NK-92 (cell line): ENCODE results near the gene TEX264.
"Not testable (repeated sequence)": the region's sequence is repeated elsewhere in the genome, so short reads cannot be mapped to it uniquely, and the experiment has no call there.

Experiments used
- DNase-seq: peaks from one replicate; lab custom pipeline; 2025; ENCODE audit not compliant: unreplicated experiment; lab: John Stamatoyannopoulos, UW

The TEX264 gene, protein sequence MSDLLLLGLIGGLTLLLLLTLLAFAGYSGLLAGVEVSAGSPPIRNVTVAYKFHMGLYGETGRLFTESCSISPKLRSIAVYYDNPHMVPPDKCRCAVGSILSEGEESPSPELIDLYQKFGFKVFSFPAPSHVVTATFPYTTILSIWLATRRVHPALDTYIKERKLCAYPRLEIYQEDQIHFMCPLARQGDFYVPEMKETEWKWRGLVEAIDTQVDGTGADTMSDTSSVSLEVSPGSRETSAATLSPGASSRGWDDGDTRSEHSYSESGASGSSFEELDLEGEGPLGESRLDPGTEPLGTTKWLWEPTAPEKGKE

GRCh38 chr3:51670823-51671733, at the start of gene TEX264:
TSS of gene TEX264 (plus strand) at chr3:51671252. CDS start at chr3:51674305, 3,053 bp downstream.
- DNase-seq = peak; percentile 18

- no peak for DNase-seq
These were observed 48.6 kb upstream of the TEX264 start for GRCh38 chr3:51622413-51622812.

GRCh38 chr3:51622868-51623267, 48.2 kb upstream of the TEX264 start:
- no peak for DNase-seq

DNA sequence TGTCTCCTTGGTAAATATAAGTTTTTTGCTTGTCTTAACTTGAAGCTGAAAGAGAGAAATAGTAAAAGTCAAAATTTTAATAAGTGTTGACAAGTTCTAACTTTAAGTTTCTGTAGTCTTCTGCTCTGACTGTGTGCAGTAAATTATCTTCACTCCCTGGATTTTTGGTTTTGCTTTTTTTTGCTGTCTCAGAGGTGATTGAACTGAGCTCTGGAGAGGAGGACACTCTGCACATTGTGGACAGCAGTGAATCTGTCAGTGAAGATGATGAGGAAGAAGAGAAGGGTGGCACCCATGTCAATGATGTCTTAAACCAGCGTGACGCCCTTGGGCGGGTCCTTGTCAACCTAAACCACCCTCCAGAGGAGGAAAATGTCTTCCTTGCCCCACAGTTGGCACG, 40.5 kb upstream of the TEX264 start:
- no peak for DNase-seq

DNA sequence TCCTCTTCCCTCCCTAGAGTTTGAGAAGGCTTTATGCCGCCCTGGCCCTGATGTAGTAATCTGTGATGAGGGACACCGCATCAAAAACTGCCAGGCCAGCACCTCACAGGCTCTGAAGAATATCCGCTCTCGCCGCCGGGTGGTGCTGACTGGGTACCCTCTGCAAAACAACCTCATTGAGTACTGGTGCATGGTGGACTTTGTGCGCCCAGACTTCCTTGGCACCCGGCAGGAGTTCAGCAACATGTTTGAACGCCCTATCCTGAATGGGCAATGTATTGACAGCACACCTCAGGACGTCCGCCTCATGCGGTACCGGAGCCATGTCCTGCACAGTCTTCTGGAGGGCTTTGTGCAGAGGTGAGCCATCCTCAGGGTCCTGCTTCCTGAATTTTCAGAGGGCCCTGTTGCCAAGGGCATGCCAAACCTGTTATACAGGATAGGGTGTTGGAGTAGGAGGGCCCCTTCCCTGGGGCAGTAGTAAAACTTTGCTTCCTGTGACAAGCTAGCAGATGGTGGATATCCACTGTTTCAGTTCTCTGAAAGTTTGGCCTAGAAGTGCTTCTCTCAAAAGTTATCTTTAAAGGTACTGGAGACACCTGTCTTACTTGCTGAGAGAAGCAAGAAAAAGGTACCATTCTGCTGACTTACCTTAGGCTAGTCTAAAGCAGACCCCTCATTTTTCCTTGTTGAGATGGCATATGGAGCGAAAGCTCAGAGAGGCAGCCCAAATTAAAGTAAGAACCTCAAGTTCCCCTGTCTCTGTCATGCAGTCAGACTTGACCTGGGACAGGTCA, 33.7 kb upstream of the TEX264 start:
- DNase-seq = no peak

GRCh38 chr3:51637941-51638471, 33.0 kb upstream of the TEX264 start:
- no peak for DNase-seq

GRCh38 chr3:51642462-51642861, 28.6 kb upstream of the TEX264 start:
- DNase-seq = no peak

DNA sequence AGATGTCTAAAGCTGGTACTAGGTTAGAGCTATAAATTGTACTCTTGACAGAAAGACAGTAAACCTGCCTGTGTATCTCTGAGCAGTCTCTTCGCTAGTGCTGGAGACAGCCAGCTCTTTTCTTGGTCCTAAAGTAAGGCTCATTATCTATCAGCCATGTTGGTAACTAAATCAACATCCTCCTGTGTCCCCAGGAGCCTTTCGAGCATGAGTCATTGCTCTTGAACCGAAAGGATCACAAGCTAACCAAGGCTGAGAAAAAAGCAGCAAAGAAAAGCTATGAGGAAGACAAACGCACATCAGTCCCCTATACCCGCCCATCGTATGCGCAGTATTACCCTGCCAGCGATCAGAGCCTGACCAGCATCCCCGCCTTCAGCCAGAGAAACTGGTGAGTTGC, 25.0 kb upstream of the TEX264 start:
- no peak for DNase-seq

DNA sequence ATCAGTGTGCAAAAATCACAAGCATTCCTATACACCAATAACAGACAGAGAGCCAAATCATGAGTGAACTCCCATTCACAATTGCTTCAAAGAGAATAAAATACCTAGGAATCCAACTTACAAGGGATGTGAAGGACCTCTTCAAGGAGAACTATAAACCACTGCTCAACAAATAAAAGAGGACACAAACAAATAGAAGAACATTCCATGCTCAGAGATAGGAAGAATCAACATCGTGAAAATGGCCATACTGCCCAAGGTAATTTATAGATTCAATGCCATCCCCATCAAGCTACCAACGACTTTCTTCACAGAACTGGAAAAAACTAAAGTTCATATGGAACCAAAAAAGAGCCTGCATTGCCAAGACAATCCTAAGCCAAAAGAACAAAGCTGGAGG, 18.9 kb upstream of the TEX264 start:
- DNase-seq = not testable (repeated sequence)

DNA sequence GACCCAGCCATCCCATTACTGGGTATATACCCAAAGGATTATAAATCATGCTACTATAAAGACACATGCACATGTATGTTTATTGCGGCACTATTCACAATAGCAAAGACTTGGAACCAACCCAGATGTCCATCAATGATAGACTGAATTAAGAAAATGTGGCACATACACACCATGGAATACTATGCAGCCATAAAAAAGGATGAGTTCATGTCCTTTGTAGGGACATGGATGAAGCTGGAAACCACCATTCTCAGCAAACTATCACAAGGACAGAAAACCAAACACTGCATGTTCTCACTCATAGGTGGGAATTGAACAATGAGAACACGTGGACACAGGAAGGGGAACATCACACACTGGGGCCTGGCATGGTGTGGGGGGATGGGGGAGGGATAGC, 17.6 kb upstream of the TEX264 start:
- DNase-seq = not testable (repeated sequence)

GRCh38 chr3:51657234-51657633, 13.8 kb upstream of the TEX264 start:
- no peak for DNase-seq

- no peak for DNase-seq
These were observed 11.1 kb upstream of the TEX264 start for GRCh38 chr3:51659942-51660341.

- DNase-seq = no peak
These were observed 8.6 kb upstream of the TEX264 start for GRCh38 chr3:51662456-51662855.

DNA sequence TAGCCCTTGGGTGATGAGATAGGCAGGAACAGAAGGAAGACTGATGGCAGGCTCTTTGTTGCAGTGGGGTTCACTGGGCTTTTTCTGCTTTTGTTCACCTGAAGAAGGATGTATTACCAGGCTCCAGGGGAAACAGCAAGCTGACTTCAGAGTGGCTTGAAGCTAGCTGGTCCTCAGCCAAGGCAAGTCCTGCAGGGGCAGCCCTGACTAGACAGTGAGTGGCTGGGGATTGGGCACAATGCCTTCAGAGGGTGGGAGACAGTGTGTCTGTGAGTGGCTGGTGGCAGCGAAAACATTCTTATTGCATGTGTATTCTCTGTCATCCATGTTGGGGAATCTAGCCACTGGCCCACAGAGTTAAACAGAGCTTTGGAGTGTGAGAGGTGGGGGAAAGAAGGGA, 2.3 kb upstream of the TEX264 start:
- DNase-seq = no peak

- no peak for DNase-seq
These were observed 1.6 kb upstream of the TEX264 start for GRCh38 chr3:51669241-51670052.

DNA sequence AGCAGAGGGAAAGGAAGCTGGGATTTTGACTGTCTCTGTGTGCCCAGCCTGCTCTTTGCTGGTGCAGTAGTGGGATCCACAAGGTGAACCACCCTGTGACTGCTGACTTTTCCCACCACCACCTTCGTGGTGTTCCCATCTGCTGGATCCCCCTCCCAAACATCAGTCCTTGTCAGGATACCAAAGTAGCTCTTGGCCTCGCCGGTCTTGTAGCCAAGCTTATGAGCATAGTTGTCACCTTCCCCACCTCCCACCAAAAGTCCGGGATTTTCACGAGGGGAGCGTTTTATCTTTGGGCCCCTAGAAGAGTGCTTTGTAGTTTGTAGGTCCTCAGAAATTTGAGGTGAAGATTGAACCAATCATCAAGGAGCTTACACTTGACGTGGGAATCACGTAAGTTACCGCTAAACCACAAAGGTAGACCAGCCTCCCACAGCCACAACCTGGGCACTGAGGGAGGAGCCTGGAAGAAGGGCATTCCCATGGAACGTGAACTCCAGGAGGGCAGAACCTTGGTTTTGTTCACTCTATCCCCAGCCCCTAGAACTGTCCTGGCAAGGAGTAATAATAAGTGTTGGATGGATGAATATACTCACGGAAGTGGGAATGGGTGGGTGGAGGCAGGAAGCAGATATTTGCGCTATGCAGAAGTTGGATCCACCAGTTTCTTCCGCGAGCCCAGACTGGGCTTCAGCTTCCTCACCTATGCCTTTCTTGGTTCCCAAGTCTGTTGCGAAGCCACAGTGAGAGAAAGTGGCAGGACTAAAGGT, 814 bp upstream of the TEX264 start:
- no peak for DNase-seq

GRCh38 chr3:51671734-51672475, 853 bp downstream of the TEX264 start:
- DNase-seq = no peak

DNA sequence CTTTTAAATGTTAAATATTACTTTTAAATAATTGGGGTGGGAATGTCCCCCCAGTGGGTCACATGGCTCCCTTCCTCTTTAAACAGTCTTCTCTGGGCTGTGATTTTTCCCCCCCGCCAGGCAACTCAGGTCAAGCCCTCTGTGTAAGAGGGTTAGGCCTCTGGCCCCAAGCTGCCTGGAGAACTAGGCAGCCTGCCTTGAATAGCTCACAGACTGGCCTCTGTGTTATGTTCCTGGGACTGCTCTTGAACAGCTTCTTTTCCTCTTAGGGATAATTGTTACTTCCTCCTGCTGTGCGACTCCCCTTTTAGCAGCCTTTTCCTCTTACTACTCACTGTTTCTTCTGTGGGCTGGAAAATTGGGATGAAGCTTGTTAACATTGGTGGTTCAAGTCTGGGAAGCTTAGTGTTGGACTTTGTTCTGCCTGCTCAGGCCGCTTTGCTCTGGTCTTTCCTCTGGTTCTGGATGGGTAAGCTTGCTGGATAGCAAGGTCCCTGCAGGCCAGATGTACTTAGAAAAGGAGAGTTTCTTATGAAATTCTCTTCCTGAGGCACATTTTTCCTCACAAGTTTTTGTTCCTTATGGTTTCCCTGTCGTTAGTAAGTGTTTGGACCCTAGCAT, 2.2 kb downstream of the TEX264 start:
- no peak for DNase-seq
